Measurements from ENCODE around the gene KCNH5. TPM values are rescaled to one million over a fixed set of nuclear protein-coding genes. Genes with fewer than 3 reads are reported as not detected.

KCNH5 gene
- total RNA-seq, 1 experiment from 2014 or later = not detected

- DNase-seq (ENCODE audit: unreplicated experiment) = no peak
- intact Hi-C loops (cut with micrococcal nuclease) = no loop called here
- Mint-ChIP-seq H3K4me1 (ENCODE audit: insufficient read depth, unreplicated experiment) (no peaks in the 10 kb centered on the region), H3K27ac (ENCODE audit: low read depth, unreplicated experiment) (no peak overlapping the region), H3K9me3 (ENCODE audit: unreplicated experiment) (no peaks in the 10 kb centered on the region), H3K4me3 (ENCODE audit: unreplicated experiment) (no peak overlapping the region), H3K36me3 (ENCODE audit: insufficient read depth, unreplicated experiment) (no peaks in the 10 kb centered on the region), H3K27me3 (ENCODE audit: insufficient read depth, unreplicated experiment) (no peaks in the 10 kb centered on the region)
- ChIA-PET CTCF (interaction anchor here (0.6 kb wide), 1 partner anchor 14 kb away, joined by 4 read pairs; no protein-coding TSS in a partner anchor), POLR2A (no interaction called here)
- no peak for TF ChIP-seq CTCF (IDR thresholded peaks at IDR 0.05; ENCODE audit: unreplicated experiment)
- BruUV-seq (replicated peaks) = no TSS peak
These were observed 110.8 kb downstream of the KCNH5 start for GRCh38 chr14:62934439-62934838.

- Mint-ChIP-seq H3K36me3 (ENCODE audit: insufficient read depth, unreplicated experiment) (no peaks in the 10 kb centered on the region), H3K9me3 (ENCODE audit: unreplicated experiment) (peaks cover 7% of the 10 kb centered on the region), H3K27ac (ENCODE audit: low read depth, unreplicated experiment) (no peak overlapping the region), H3K4me1 (ENCODE audit: insufficient read depth, unreplicated experiment) (no peaks in the 10 kb centered on the region), H3K4me3 (ENCODE audit: unreplicated experiment) (no peak overlapping the region), H3K27me3 (ENCODE audit: insufficient read depth, unreplicated experiment) (no peaks in the 10 kb centered on the region)
- ChIA-PET POLR2A (no interaction called here), CTCF (no interaction called here)
- BruUV-seq (replicated peaks) = no TSS peak
- TF ChIP-seq CTCF (IDR thresholded peaks at IDR 0.05; ENCODE audit: unreplicated experiment) = no peak
- intact Hi-C loops (cut with micrococcal nuclease) = no loop called here
- DNase-seq (ENCODE audit: unreplicated experiment) = no peak
These were observed 123.8 kb downstream of the KCNH5 start for GRCh38 chr14:62921466-62921865.

GRCh38 chr14:62916551-62916950 is 128.7 kb downstream of the KCNH5 start:
- intact Hi-C loops (cut with micrococcal nuclease) = no loop called here
- H3K4me1 Mint-ChIP-seq (ENCODE audit: insufficient read depth, unreplicated experiment) = no peaks in the 10 kb centered on the region
- BruUV-seq (replicated peaks) = no TSS peak
- no peak overlapping the region for H3K27ac Mint-ChIP-seq (ENCODE audit: low read depth, unreplicated experiment)
- H3K9me3 Mint-ChIP-seq (ENCODE audit: unreplicated experiment) = peaks cover 7% of the 10 kb centered on the region
- no peak overlapping the region for H3K4me3 Mint-ChIP-seq (ENCODE audit: unreplicated experiment)
- no peaks in the 10 kb centered on the region for H3K27me3 Mint-ChIP-seq (ENCODE audit: insufficient read depth, unreplicated experiment)
- no peaks in the 10 kb centered on the region for H3K36me3 Mint-ChIP-seq (ENCODE audit: insufficient read depth, unreplicated experiment)
- no peak for TF ChIP-seq CTCF (IDR thresholded peaks at IDR 0.05; ENCODE audit: unreplicated experiment)
- ChIA-PET POLR2A (no interaction called here), CTCF (interaction anchor here (0.6 kb wide), 1 partner anchor 1876 kb away, joined by 3 read pairs; no protein-coding TSS in a partner anchor)
- DNase-seq (ENCODE audit: unreplicated experiment) = no peak

GRCh38 chr14:62914873-62915272 is 130.4 kb downstream of the KCNH5 start:
- no peak overlapping the region for H3K4me3 Mint-ChIP-seq (ENCODE audit: unreplicated experiment)

More at GRCh38 chr14:62914873-62915272, 130.4 kb downstream of the KCNH5 start:
- intact Hi-C loops (cut with micrococcal nuclease) = no loop called here
- no peak for TF ChIP-seq CTCF (IDR thresholded peaks at IDR 0.05; ENCODE audit: unreplicated experiment)
- Mint-ChIP-seq H3K4me1 (ENCODE audit: insufficient read depth, unreplicated experiment) (no peaks in the 10 kb centered on the region), H3K27me3 (ENCODE audit: insufficient read depth, unreplicated experiment) (no peaks in the 10 kb centered on the region), H3K36me3 (ENCODE audit: insufficient read depth, unreplicated experiment) (no peaks in the 10 kb centered on the region), H3K9me3 (ENCODE audit: unreplicated experiment) (peaks cover 6% of the 10 kb centered on the region), H3K27ac (ENCODE audit: low read depth, unreplicated experiment) (no peak overlapping the region)
- ChIA-PET CTCF (no interaction called here), POLR2A (no interaction called here)
- no TSS peak for BruUV-seq (replicated peaks)
- DNase-seq (ENCODE audit: unreplicated experiment) = no peak
